Measurements from ENCODE around the gene SCN8A.
A peak's percentile ranks its signal among the peaks of the same experiment; 100 is the strongest.
"Not testable (repeated sequence)": the region's sequence is repeated elsewhere in the genome, so short reads cannot be mapped to it uniquely, and the experiment has no call there.

SCN8A gene

GRCh38 chr12:51818566-51819300 lies 227.7 kb downstream of the SCN8A start:
- no peak for DNase-seq

GRCh38 chr12:51819736-51820525 lies 228.9 kb downstream of the SCN8A start:
- DNase-seq = peak; percentile 39

GRCh38 chr12:51820526-51821439 lies 229.8 kb downstream of the SCN8A start:
- peak; percentile 83 for DNase-seq

DNA sequence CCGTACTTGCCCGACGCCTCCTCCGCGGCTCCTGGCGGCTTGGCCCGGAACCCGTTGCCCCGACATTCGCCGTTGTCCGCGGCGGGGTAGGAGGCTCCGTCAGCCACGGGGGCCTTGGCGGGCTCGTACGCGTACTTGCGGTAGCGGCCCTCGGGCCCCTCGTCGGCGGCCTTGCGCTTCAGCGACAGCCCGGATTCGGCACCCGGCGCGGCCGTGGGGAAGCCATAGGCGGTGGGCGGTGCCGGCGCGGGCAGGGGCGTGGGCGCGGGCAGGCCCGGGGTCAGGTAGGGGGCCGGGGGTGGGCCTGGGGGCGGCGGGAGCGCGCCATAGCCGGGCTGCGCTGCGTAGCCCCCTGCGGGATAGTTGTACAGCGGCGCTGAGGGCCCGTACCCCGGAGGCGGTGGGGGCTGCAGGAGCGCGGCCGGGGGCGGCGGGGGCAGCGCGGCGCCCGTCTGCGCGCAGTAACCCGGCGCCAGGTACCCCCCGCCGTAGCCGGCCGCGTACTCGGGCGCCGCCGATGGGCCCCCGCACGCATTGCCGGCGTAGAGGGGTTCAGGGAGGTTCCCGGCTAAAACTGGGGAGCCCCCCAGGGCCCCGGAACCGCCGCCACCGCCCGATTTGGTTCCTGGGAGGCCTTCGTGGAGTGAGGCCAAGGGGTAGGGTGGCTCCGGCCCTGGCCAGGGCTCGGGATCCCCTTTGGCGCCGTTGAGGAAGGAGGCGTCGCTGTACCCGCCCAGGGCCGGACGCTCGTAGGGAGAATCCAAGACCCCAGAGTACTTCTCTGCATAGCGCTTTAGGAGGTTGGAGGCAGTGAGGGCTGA lies 230.6 kb downstream of the SCN8A start:
- DNase-seq = no peak

DNA sequence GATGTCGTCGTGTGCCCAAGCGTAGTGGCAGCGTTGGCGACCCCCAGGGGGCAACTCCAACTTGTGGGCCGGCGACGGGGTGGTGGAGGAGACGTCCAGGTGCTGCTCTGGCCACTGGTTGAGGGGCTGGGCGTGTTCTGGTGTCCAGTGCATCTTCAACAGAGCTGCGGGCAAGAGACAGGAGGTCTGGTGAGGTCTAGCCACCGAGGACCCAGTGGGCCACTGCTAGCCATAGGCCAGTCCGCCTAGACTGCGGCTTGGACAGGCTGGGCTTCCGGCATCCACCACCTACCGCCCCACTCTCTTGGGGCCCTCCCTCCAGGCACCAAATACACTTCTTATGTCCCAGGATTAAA lies 231.2 kb downstream of the SCN8A start:
- DNase-seq = no peak

GRCh38 chr12:51822956-51823355 lies 231.9 kb downstream of the SCN8A start:
- no peak for DNase-seq

DNA sequence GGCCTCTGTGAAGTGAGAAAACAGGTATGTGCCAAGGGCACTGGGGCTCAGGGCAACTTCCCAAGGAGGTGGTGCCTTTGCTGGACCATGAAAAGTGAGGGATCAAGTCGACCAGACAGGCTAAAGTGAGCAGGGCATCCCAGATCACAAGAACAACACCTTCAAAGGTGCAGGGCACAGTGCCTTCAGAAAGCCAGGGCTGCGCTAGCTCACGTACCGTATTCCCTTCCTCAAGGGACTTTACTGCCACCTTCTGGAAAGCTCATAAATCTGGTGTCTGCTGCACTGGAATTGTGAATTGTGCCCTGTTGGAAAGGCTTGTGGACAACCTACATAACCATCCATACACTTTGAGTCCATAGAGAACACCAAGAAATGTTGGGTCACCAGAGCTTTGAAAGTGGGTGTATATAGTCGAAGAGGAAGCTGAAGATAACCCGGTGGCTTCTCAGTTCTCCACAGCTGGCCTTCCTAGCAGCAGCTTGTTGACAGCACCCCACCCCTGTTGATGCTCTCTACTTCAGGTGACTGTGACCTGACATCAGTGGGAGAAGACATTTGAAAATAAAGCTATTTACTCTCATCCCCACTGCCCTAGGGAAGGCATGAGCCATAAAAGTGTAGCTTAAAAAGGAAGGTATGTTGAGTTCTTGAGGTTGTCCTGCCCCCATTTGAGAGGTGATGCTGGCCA lies 233.0 kb downstream of the SCN8A start:
- peak; percentile 51 for DNase-seq

DNA sequence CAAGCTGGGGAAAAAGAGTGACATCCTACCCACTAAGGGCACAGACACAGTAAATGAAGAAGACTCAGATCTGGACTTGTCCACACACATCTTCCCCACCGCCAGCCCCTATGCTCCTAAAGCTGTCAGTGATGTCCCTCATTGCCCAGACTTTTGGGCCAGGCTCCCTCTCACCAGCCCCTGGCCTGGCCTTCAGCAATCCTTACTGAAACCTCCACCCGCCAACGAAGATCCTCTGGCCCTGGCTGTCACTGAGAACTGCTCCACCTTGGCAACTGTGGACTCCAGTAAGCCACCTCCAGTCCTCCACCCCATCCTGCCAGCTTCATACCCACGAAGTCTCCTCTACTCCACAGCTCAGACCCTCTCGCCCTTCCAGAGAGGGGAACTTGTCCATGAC lies 234.2 kb downstream of the SCN8A start:
- no peak for DNase-seq

DNA sequence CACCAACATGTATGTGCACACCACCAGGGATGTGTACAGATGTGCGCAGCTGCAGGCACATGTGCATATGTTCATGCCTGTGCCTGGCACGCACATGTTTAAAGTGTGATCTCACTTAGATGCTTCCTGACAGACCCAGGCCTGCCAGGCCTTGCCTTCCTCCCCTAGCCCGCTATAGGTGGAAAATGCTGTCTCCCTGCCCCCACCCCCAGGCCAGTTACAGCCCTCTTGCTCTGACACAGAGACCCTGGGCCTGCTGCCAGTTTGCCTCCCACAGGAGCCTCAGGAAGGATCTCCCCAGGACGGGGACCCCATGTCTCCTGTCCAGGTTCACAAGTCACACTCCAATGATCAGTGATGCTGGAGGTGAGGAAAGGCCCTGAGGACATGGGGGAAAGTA lies 235.8 kb downstream of the SCN8A start:
- DNase-seq = no peak

DNA sequence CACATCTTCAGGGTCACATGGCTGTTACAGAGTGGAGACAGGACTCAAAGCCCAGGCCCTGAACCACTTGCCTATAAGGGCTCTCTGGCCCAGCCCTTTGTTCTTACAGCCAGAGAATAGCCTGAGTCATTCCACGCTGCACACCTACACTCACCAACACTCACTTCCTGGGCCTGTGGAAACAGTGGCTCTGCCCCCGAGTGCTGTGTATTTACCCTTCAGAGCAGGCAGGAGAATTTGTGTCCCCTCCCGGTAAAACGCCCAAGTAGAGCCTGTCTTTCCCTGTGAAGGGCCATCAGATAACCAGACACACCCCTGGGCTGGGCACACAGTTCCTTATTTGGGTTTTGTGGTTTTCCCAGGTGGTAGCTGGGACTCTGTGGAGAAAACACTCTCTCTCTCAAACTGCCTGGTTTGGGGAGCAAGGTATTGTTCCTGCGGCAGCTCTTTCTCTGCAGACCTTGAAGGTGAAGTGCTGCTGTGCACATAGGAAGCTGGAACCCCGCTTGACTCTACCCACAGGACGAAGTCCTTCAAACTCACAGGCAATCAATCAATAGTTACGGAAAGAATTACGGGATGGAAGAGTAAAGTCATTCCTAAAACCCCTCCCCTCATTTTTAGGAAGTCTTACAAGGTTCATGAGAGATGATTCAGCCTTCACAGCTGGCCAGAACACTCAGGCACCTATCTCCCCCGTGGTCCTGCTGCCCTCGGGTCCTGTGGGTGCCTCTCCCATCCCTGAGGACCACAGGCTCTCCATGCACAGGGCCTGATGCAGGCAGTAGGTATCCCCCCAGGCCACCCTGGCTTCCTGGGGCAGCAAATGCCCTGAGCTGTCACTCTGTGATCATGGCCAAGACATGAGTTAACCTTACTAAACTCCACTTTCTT lies 237.1 kb downstream of the SCN8A start:
- no peak for DNase-seq

DNA sequence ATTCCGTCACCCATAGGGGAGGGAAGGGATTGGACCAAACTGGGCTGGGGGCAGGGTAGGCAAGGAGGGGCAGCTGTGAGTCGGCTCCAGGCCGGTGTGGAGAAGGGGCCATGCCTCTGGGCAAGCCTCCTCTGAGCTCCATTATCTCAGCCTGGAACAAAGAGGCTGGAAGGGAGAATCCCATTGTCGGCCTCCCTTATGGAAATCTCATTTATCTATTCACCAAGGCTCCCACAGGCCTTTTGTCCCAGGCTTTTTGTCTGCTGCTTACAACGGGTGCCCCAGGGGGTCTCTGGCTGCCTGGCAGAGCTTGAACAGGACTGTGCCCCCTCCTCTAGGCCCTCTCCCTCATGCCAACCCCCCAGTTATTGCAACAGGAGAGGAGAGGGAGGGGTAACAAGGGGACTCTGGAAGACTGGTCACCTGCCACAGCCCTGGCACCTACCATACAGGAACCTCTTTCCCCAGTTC lies 238.0 kb downstream of the SCN8A start:
- DNase-seq = no peak

DNA sequence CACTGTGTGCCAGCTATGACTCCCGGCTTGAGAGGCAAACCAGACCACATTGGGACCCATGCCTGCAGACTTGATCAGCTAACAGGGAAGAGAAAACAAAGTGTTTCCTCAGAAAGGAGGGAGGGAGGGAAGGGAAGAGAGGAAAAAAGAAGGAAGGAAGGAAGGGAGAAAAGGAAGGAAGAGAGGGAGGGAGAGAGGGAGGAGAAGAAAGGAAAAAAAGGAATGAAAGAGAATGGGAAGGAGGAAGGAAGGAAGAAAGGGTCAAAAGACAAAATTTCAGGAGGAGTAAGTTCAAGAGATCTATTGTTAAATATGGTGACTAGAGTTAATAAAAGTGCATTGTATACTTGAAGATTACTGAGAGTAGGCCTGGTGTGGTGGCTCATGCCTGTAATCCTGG lies 238.6 kb downstream of the SCN8A start:
- DNase-seq = no peak

DNA sequence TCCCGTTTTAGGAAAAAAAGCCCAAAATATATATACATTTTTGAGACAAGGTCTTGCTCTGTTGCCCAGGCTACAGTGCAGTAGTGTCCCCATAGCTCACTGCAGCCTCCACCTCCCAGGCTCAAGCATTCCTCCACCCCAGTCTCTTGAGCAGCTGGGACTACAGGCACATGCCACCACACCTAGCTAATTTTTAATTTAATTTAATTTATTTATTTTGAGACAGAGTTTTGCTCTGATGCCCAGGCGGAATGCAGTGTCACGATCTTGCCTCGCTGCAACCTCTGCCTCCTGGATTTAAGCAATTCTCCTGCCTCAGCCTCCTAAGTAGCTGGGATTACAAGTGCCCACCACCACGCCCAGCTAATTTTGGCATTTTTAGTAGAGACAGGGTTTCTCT lies 240.8 kb downstream of the SCN8A start:
- DNase-seq = not testable (repeated sequence)

DNA sequence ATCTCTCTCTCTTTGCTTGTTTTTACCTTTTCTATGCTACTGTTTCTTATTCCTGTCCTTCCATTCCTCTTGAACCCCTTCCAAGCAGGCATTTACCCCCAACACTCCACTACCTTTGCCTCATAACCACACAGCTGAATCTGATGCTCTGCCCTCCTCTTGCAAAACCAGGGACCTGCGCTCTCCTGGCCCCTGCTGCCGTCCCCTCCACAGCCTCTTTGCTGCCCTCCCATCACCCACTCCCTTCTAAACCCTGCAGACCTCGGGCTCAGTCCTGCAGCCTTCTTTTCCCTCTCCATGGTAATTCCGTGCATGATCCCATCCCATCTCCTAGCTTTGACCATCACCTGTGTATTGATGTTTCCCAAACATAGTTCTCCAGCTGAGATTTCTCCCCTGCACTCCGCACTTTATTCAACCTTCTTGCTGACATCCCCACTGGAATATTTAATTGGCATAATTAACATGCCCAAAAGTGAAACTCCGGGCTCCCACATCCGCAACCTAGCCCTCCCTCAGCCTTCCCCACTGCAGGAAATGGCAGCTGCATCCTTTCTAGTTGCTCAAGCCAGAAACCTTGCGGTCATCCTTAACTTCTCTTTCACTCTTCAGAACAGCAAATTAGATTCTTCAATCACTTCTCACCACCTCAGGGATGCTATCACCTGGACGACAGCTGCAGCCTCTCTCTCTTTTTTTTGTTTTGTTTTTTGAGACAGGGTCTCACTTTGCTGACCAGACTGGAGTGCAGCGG lies 241.5 kb downstream of the SCN8A start:
- no peak for DNase-seq

DNA sequence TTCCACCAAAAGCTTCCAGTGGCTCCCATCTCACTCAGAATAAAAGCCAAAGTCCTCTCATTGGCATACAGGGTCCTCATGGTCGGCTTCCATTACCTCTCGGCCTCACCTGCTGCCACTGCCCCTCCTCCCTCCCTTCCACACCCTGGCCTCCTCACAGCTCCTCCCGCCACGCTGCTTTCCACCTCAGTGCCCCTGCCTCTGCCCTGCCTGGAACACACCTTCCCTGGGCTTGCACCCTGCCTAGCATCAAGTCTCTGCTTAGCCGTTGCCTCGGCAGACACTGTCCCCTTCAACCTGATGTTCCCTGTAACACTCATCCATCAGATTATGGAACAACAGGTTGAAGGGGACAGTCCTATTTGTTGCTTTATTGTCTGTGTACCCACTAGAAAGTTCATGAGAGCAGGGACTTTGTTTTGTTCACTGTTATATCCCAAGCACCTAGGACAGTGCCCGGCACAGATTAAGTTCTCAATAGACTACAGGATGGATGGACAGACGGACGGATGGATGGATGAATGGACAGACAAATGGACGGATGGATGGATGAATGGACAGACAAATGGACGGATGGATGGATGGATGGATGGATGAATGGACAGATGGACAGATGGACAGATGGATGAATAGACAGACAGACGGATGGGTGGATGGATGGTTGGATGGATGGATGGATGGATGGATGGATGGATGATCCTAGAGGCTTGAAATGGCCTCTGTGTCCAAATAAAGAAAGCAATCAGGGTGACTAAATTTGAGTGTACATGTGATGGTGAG lies 242.6 kb downstream of the SCN8A start:
- DNase-seq = no peak

- DNase-seq = no peak
These were observed 243.4 kb downstream of the SCN8A start for GRCh38 chr12:51834411-51834810.

DNA sequence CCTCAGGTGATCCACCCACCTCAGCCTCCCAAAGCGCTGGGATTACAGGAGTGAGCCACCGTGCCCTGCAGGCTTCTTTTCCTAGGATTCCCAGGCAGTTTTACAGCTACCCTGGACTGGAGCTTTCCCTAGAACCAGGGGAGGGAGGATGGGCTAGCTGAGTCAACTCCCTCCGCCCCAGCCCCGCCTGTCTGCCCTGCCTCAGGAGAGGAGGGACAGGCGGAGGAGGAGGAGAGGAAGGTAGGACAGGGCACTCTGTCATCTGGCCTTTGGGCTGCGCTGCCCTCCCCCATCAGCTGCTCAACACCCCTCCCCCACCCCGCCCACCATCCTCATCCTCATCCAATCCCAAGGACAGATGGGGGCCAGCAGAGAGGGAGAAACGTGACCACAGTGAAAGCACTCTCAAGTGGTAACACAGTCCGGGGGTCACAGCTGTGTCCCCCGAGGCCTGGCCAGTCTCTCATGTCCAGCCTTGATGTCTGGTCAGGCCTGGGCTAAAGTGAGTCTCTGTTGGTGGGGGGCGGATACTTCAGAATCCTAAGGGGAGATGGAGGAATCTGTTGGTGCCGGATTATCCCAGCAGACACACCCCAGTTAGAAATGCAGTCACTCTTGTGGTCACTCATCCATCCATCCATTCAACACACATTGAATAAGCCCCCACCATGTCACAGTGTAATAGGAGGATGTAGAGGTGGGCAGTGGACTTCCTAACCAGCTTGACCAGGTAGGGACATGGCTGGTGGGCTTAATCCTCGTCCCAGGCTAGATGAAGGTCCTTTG lies 245.2 kb downstream of the SCN8A start:
- no peak for DNase-seq

DNA sequence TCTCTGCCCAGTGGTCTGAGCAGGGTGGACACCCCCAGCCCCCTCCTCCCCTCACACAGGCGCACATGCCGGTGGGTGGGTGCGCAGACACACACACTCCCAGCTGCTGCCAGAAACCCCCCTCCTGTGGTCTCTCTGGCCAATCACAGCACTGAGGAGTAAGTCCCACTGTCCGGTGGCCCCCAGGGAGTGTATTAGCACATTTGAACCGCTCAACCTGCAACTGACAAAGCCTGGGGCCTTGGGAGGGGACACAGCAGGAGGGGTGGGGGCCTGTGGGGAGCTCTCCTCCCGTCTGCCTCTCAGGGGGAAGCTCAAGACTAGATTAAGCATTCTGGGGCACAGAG lies 245.8 kb downstream of the SCN8A start:
- no peak for DNase-seq
